Cerebellar cortex (tissue), 1 donor: ENCODE results near the gene OR4D1.
A peak's percentile ranks its signal among the peaks of the same experiment; 100 is the strongest.
"Not testable (repeated sequence)": the region's sequence is repeated elsewhere in the genome, so short reads cannot be mapped to it uniquely, and the experiment has no call there.

Experiments used
- DNase-seq: peaks from one replicate; pipeline ENCODE4 v3.0.0-alpha.2; 2015; ENCODE audit warnings: low spot score

OR4D1 gene

GRCh38 chr17:58147930-58148434 lies at the start of gene OR4D1:
Gene OR4D1, plus strand, starts transcription at chr17:58148384. Its CDS starts 6,770 bp downstream, at chr17:58155154.
- DNase-seq: no peak

DNA sequence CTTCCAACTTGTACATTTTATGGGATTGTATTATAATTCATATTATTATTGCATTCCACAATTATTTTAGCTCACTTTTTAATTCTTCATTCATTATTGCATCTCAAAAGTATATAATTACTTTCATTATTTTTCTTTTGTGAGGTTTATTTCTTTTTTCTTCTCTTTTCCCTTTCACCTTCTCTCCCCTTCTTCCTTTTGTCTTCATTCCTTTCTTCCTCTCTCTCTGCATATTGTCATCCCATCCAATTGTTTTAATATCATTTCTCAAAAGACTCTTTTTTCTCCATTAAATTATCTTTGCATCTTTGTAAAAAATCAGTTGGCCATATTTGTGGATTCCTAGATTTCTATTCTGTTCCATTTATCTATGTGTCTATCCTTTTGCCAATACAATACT lies 47.7 kb upstream of the OR4D1 start:
- DNase-seq: no peak

DNA sequence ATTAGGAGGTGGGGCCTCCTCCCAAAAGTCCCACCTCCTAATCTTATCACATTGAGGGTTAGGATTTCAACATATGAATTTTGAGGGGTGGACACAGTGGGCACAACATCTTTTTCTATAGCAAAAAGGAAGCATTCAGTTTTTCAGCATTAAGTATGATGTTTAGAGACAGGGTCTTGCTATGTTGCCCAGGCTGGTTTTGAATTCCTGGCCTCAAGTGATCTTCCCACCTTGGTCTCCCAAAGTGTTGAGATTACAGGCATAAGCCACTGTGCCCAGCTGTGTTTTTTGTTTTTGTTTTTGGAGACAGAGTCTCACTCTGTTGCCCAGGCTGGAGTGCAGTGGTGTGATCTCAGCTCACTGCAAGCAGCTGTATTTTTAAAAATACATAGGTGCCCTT lies 46.3 kb upstream of the OR4D1 start:
- DNase-seq: not testable (repeated sequence)

DNA sequence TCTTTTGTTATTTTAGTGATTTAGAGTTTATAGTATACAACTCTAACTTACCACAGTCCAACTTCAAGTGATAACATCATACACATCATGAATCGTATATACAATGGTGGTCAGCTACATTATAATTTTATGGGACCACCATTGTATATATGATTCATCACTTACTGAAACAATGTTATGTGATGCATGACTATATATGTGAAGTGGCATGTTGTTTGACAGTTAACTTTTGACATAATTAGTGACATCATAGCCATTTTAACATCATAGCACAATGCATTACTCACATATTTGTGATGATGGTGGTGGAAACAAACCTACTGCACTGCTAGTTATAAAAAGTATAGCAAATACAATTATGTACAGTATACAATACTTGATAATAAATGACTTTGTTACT lies 43.1 kb upstream of the OR4D1 start:
- no peak for DNase-seq

GRCh38 chr17:58107306-58107705 lies 40.9 kb upstream of the OR4D1 start:
- DNase-seq: no peak

DNA sequence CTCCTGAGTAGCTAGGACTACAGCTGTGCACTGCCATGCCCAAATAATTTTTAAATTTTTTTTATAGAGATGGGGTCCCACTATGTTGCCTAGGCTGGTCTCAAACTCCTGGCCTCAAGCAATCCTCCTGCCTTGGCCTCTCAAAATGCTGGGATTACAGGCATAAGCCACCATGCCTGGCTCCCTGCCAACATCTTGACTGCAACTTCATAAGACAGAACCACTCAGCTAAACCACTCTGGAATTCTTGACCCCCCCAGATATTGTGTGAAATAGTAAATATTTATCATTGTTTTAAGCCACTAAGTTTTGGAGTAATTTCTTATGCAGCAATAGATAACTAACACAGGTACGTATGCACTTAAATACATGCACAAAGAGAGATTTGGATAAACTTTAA lies 39.0 kb upstream of the OR4D1 start:
- no peak for DNase-seq

DNA sequence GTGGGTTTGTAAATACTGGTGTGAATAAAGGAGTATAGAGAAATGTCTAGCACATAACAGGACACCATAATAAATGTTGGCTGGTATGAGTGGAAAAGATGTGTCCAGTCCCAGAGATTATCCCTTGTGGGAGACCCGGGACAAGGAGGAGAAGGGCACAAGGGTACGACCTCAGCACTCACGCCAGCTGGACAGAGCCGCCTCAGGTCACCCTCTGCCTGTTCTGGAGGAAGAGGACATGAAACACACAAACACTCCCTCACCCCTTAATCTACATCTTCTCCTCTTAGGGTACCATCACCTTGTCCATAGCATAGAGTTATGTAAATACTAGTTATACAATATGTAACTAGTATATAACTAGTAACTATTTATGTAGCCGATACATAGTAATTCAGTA lies 38.2 kb upstream of the OR4D1 start:
- DNase-seq: no peak

DNA sequence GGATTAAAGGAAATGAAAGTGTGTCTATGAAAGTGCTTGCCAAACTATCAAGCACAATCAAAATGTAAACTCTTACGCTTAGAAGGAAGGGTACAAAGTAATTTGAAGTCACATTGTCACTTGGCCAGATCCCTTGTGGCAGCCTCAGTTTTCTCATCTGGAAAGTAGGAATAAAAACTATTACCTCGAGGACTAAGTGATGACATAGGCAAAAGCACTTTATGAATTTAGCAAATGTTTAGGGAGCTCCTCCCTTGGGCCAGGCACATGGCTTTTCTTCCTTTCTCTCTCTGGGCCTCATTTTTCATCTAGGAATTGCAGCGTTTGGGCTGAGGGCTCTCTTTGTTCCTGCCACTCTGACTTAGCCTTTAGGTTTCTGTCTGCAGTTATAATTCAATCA lies 36.5 kb upstream of the OR4D1 start:
- DNase-seq: no peak

DNA sequence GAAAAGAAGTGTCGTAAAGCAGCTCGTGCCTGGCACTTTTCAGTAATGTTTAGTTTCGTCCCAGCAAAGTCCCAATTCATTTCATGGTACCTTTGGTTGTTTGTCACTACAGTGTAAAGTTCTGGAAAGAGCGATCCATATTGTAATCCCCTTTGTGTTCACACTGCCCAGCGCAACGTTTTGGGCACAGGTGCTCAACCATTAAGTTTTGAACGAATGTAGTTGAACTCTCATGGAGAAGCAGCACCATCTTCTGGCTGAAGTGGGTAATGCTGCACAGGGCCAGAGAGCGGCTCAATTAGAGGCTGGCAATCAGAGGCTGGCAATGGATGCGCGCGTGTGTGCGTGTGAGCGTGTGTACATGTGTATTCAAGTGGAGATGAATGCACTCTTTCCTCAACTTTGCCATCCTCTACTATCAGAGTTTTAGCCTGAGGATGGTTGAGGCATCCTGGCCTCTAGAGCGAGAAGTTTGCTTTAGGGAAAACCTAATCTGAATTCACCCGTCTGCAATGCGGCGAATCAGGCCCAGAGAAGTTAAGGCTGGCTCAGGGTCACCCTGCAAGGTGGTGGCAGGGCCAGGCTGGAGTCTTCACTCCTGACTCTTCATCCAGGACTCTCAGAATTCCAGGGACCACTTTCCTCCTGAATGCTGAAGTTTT lies 35.1 kb upstream of the OR4D1 start:
- DNase-seq: peak; percentile 85

DNA sequence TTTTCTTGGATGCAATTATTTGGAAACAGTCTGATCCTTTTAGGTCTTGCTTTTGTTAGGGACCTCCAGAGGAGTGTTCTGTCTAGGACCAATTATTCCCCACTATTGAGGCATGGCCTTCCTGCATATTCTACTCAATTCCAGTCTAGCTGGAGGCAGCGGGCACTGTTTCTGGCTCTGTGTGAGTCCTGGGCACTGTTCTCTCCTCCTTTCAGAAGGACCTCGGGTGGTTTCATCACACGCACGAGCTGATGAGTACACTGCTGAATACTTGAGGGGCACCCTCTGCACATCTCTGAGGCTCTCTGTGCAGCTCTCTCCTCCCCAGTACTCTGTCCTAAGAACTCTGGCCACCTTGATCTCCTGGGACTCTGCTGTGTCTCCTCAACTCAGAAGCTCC lies 34.2 kb upstream of the OR4D1 start:
- DNase-seq: no peak

DNA sequence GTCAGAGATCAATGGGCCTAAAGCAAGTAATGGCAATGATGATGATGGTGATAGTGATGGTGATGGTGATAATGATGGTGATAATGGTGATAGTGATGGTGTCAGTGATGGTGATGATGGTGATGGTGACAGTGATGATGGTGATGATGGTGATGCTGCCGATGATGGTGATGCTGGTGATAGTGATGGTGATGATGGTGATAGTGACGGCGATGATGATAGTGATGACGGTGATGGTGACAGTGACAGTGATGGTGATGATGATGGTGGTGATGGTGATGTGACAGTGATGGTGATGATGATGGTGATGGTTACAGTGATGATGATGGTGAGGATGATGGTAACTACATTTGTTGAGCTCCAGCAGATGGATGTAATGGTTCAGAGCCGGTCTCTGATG lies 30.8 kb upstream of the OR4D1 start:
- no peak for DNase-seq

DNA sequence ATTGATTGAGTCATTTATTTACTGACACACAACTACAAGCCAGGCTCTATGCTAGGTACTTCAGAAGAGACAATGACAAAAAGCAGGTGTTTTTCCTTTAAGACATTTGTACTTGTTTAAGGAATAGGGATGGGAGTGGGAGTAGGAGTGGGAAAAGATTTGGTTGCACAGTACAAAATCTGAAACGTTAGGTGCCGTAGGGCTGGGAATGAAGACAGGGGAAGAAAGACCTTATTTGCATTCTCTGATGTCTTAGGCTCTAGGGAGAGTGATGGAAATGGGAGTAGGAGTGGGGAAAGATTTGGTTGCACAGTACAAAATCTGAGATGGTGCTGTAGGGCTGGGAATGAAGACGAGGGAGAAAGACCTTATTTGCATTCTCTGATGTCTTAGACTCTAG lies 28.7 kb upstream of the OR4D1 start:
- no peak for DNase-seq

GRCh38 chr17:58120195-58120822 lies 27.9 kb upstream of the OR4D1 start:
- peak; percentile 15 for DNase-seq

- peak; percentile 51 for DNase-seq
Measured at GRCh38 chr17:58121925-58122324, 26.3 kb upstream of the OR4D1 start.

DNA sequence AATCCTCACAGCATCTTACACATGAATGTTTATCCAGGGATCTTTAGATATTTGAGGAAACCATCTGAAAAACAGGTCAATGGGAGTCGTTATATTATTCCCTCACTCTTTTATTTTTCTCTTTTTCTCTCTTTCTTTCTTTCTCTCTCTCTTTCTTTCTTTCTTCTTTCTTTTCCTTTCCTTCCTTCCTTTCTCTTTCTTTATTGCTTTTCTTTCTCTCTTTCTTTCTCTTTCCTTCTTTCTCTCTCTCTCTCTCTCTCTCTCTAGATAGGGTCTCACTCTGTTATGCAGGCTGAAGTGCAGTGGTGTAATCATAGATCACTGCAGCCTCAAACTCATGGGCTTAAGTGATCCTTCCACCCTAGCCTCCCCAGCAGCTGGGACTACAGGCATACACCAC lies 20.3 kb upstream of the OR4D1 start:
- DNase-seq: no peak

- not testable (repeated sequence) for DNase-seq
Measured at GRCh38 chr17:58132697-58133096, 15.5 kb upstream of the OR4D1 start.

GRCh38 chr17:58136669-58137279 lies 11.4 kb upstream of the OR4D1 start:
- DNase-seq: peak; percentile 14

GRCh38 chr17:58141505-58141904 lies 6.7 kb upstream of the OR4D1 start:
- DNase-seq: no peak

- not testable (repeated sequence) for DNase-seq
Measured at GRCh38 chr17:58143335-58143734, 4.8 kb upstream of the OR4D1 start.

DNA sequence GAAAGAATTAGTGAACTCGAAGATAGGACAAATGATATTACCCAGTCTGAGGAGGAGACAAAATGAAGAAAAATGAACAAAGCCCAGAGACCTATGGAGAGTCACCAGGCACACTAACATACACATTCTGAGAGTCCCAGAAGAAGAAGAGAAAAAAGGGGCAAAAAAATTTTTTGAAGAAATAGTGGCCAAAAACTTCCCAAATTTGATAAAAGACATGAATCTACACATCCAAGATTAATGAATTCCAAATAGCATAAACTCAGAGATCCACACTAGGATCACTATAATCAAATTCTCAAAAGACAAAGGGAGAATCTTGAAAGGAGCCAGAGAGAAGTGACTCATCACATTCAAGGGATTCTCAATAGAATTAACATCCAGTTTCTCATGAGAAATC lies 3.4 kb upstream of the OR4D1 start:
- DNase-seq: no peak

DNA sequence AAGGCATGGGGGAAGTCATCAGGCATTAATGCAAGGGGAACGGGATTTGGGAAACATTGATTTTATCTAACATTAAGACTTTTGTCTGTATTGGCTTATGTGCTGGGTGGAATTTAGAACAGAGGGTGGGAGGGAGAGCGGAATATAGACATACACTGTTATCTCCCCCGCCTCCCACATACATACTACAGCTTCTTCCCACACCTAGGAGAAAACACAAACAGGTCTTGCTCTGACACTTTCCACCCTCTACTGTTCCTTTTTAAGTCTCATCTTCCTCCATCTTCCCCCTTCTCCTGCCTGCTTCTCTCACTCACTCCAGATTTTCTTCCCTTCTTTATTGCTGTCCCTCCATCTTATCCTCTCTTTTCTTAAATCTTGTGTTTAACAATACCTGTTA lies 425 bp downstream of the OR4D1 start:
- DNase-seq: no peak

DNA sequence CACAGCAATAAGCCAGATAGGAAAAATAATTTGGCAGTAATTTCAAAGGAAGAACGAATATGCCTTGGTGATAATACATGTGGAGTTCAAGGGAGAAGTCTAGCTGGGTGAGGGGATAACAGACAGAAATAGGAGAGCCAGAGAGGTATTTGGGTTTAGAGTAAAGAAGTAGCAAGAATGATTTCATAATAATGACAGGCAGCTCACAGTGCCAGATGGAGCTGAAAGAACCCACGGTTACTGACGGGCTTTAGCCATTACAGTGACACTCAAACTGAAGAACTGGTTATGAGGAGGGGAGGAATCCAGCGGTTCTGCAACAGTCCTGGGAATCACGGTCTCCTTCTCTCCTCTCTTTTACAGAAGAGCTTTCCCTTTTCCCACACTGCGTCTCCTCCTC lies 2.2 kb downstream of the OR4D1 start:
- no peak for DNase-seq

DNA sequence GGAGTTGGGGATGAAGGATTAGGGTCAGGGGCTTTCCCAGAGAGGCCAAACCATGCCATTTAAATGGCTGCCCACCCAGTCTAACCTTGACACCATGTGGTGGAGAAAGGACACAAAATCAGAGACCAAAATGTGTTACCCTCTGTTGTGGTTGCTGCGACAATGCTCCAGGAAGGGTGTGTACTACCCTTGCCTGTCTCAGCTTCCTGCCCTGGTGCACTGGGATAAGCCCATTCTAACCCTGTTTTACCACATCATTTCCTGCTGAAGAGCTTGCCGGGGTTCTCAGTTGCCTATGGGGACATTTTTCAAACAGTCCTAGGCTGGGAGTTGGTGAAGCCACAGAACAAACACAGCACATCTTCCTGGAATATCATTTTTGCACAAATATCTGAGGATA lies 4.9 kb downstream of the OR4D1 start:
- DNase-seq: no peak
